Aorta (tissue), 5 donors: ENCODE measurements around the gene C1QTNF6. TPM values are rescaled to one million over a fixed set of nuclear protein-coding genes. Genes with fewer than 3 reads are reported as not detected.

Experiments used
- ATAC-seq: fragments of 200-7000 bp; cut with Tn5 transposase; one replicate; pipeline ENCODE4 v1.9.1; 2022; ENCODE audit warnings: moderate library complexity; ENCODE audit not compliant: low FRiP score
- DNase-seq, 2 donors: peaks; one replicate each; pipeline ENCODE4 v3.0.0-alpha.2; 2020
- H3K27ac ChIP-seq, 2 donors: one replicate each; pipeline ENCODE4 v1.5.1; 2013; ENCODE audit warnings: low read length in 2 of 2, mild to moderate bottlenecking in 2 of 2, moderate library complexity in 2 of 2, control low read depth in 1 of 2, inconsistent platforms in 1 of 2, low read depth in 1 of 2
- H3K27me3 ChIP-seq, 2 donors: one replicate each; pipeline ENCODE4 v1.6.1; 2013; ENCODE audit warnings: control low read depth in 1 of 2, low read length in 1 of 2, mild to moderate bottlenecking in 1 of 2, moderate library complexity in 1 of 2; ENCODE audit not compliant: insufficient read depth in 2 of 2, control insufficient read depth in 1 of 2
- H3K36me3 ChIP-seq, 2 donors: one replicate each; pipeline ENCODE4 v1.6.1; 2013; ENCODE audit warnings: control low read depth in 1 of 2, low read length in 1 of 2, mild to moderate bottlenecking in 1 of 2; ENCODE audit not compliant: insufficient read depth in 2 of 2, control insufficient read depth in 1 of 2
- H3K4me1 ChIP-seq, 2 donors: one replicate each; pipeline ENCODE4 v1.6.1; 2013; ENCODE audit warnings: low read length in 2 of 2, control low read depth in 1 of 2, mild to moderate bottlenecking in 1 of 2, moderate library complexity in 1 of 2; ENCODE audit not compliant: insufficient read depth in 2 of 2, control insufficient read depth in 1 of 2
- H3K4me3 ChIP-seq, 2 donors: one replicate each; pipeline ENCODE4 v1.5.1; 2013; ENCODE audit warnings: low read length in 2 of 2, control low read depth in 1 of 2, mild to moderate bottlenecking in 1 of 2
- H3K9me3 ChIP-seq: one replicate; pipeline ENCODE4 v1.6.1; 2013; ENCODE audit warnings: mild to moderate bottlenecking, low read length; ENCODE audit not compliant: control insufficient read depth
- WGBS, 2 donors: extraction: QIAGEN DNeasy Blood & Tissue Kit; methylation state at CpG; one replicate each; pipeline ENCODE4 v1.1.7; 2013; 5-methylcytosine and 5-hydroxymethylcytosine counted together
- intact Hi-C, 2 donors: fragments of 100-400 bp; cut with DNase I; formaldehyde crosslinking; loops; one replicate each; pipeline versions ENCODE4 v1.14.2 to v1.15.0; 2022
- polyA plus RNA-seq, 2 donors: library from polyadenylated mRNA; stranded (reverse); fragments of 200-250 nt; gene quantifications; one replicate each; pipeline ENCODE4 v1.2.3, GENCODE V29; 2013
- total RNA-seq, 2 donors: library from RNA; stranded (reverse); fragmentation: NEBNext Ultra II Directional; extraction: Animal tissue kit (Norgen Biotek cat#: 25700); gene quantifications; one replicate each; pipeline ENCODE4 v1.2.1, GENCODE V29; 2021
- donor health status: healthy with polysubstance abuse.
- donor health status: Bipolar disorder and iron deficiency.
- donor health status: DM: no; HTN: no; CAD: no.
- donor health status: DM: no; HTN: no; CAD: no.
- donor health status: DM: yes; HTN: yes; CAD: no.

The C1QTNF6 gene
- total and polyA plus RNA-seq, 4 donors: 2.4 to 11.9 (median 5.1) TPM

DNA sequence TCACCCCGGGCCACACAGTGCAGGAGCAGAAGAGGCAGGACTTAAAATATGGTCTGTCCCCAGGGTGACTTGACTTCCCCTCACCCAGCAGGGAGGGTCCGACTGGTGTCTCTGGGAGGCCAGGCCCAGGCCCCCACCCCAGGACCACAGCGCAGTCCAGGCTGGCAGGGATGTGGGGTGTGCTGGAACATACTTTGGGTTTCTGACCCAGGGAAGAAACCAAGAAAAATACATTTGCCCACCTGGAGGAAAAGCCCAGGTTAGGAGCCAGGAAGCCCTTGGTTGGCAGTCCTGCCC is 5.2 kb downstream of the C1QTNF6 start:
- Histone ChIP-seq H3K27ac (no peak overlapping the region), H3K4me1 (no peaks in the 10 kb centered on the region), H3K27me3 (no peaks in the 10 kb centered on the region), H3K36me3 (no peaks in the 10 kb centered on the region), H3K4me3 (no peak overlapping the region), H3K9me3 (no peaks in the 10 kb centered on the region)
- ATAC-seq (no peak), DNase-seq (peak; percentile 18 to 54)
- intact Hi-C loops: no loop called here
- WGBS, 2 donors: 88 to 95% methylated on average over 3 of the region's 3 CpGs

DNA sequence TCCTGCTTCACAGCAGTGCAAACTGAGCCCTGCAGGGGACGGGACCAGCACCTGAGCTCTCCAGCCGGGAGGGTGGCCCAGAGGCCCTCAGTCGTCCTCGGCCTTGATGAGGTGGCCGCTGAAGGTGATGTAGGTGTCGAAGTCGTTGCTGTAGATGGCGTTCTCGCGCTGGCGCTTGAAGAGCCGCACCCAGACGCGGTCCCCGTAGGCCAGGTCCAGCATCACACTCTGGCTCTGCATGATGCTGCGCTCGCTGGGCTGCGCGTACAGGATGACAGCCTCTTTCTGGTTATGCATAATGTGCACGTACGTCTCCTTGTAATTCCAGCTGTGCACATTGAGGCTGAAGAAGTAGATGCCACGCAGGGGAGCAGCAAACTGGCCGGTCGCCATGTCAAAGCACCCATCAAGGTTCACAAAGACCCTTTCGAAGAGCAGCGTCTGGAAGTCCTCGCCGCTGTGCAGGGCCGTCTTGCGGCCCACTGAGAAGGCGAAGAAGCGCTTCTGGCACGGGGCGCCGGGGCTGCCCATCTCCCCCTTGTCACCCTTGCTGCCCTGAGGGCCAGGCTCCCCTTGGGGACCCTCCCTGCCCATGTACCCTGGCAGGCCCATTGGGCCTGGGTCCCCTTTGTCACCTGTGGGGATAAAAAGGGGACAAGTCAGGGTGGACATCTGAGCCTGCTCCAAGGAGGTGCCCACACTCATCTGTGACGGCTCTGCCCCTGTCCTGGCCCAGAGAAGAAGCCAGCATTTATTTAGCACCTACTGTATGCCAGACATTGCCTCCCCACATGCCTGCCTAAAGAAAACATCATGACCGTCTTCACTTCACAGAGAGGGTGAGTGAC is 5.7 kb downstream of the C1QTNF6 start:
- 83 to 92% methylated on average over 37 of the region's 37 CpGs for WGBS, 2 donors
- DNase-seq: peak; percentile 42 to 53
- no peak overlapping the region for H3K27ac ChIP-seq
- no peaks in the 10 kb centered on the region for H3K36me3 ChIP-seq
- H3K27me3 ChIP-seq: no peaks in the 10 kb centered on the region
- H3K4me1 ChIP-seq: no peaks in the 10 kb centered on the region
- H3K4me3 ChIP-seq: no peak overlapping the region
- intact Hi-C loops: no loop called here
- H3K9me3 ChIP-seq: no peaks in the 10 kb centered on the region
- no peak for ATAC-seq

DNA sequence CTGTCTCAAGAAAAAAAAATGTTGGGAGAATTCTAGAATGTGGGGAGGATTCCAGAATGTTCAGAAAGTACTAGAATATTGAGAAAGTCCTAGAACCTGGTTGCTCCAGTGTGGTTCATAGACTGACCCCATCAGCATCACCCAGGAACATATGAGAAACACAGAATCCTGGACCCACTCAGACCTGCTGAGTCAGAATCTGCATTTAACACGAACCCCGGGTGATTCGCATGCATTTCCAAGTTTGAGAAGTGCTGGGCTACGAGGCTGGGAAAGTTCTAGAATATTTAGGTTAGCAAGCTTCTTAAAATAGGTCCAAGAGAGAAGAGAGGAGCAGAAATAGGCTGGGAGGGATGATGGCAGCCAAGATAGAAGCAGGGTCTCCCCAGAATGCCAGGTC is 6.4 kb downstream of the C1QTNF6 start:
- no peak for ATAC-seq

DNA sequence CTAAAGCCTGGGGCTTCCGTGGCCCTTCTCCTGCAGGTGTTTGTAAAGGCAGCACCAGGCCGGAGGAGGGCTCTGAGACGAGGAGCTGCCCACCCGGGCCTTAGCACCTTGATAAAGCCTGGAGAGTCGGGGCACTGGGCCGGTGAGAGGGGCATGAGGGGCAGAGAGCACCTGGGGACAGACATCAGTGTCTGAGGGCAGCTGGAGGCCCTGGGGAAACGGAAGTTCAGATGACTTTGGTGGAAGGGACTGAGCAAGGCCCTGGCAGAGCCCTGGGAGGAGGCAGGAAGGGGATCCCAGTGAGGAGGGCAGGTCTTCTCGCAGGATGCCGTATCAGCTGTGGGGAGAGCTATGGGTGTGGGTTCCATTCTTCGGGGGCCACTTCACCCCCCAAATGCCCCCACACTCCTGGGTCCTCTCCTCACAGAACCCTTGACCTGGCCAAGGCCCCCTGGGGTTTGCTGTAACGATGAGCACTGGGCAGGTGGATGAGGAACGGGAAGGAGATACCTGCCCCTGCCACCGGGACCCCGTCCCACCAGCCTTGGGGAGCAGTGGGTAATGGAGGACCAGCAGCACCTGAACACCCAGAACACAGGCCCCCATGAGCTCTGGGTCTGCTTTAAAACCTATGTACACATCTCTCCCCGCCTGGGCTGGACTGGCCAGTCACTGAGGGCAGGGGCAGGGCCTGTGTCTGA is 7.4 kb downstream of the C1QTNF6 start:
- no peak overlapping the region for H3K4me3 ChIP-seq
- no peaks in the 10 kb centered on the region for H3K36me3 ChIP-seq
- intact Hi-C loops: no loop called here
- ATAC-seq (no peak), DNase-seq (peak; percentile 42 to 70)
- no peak overlapping the region for H3K27ac ChIP-seq
- 93 to 94% methylated on average over 15 of the region's 15 CpGs for WGBS, 2 donors
- no peaks in the 10 kb centered on the region for H3K4me1 ChIP-seq
- H3K27me3 ChIP-seq: no peaks in the 10 kb centered on the region
- H3K9me3 ChIP-seq: no peaks in the 10 kb centered on the region

More for the DNA sequence above, 6.4 kb downstream of the C1QTNF6 start:
- H3K4me1 ChIP-seq: no peaks in the 10 kb centered on the region
- 59 to 78% methylated on average over 4 of the region's 4 CpGs for WGBS, 2 donors
- no peaks in the 10 kb centered on the region for H3K27me3 ChIP-seq
- no peak overlapping the region for H3K4me3 ChIP-seq
- no peak for DNase-seq
- H3K27ac ChIP-seq: no peak overlapping the region
- H3K36me3 ChIP-seq: no peaks in the 10 kb centered on the region
- no peaks in the 10 kb centered on the region for H3K9me3 ChIP-seq
- intact Hi-C loops: no loop called here

DNA sequence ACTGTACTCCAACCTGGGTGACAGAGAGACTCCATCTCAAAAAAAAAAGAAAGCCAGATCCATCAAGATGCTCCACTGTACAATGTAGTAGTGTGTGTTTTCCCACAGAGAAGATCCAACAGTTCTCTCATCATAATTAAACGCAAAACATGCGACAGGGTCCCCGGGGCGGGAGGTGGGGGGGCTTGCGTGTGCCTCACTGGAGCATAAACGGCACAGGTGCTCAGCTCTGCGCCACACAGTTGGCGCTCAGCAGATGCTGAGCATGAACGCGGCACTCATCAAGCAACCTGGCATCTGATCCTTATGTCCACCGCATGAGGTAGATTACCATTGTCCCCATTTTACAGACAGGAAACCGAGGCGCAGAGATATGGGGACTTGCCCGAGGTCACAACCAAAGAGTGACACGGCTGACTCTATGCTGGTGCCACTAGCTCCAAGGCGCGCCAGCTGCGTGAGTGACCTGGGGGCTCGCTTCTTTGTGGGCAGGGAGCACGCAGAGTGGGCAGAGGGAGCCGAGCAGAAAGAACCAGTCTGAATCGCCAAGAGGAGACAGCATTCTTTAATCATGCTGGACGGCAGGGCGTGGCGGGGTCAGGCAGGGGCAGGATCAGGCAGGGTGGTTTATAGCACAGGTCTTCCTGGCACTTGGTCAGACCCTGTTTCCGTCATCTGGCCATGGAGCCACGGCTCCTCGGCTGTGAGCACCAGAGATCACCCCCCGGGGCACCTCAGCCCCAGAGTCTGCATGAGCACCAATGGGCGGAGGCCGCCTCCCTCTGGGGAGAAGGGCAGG is 8.2 kb downstream of the C1QTNF6 start:
- Histone ChIP-seq H3K36me3 (no peaks in the 10 kb centered on the region), H3K27me3 (no peaks in the 10 kb centered on the region), H3K4me3 (no peak overlapping the region), H3K9me3 (no peaks in the 10 kb centered on the region), H3K4me1 (no peaks in the 10 kb centered on the region), H3K27ac (no peak overlapping the region)
- 90 to 96% methylated on average over 31 of the region's 31 CpGs for WGBS, 2 donors
- ATAC-seq: no peak
- intact Hi-C loops: no loop called here
- peak; percentile 43 to 59 for DNase-seq

DNA sequence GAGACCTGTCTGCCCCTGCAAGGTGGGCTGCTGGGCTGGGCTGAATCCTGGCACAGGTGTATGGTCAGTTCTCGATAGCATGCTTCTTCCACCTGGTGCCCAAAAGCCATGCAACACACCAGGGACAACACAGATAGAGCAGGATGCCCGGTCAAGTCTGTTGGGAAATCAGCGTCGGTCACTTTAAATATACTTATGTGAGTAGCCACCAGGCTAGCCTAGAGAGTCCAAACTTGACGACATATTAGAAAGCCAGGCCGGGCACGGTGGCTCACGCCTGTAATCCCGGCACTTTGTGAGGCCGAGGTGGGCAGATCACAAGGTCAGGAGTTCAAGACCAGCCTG is 8.9 kb downstream of the C1QTNF6 start:
- intact Hi-C loops: no loop called here
- Histone ChIP-seq H3K36me3 (no peaks in the 10 kb centered on the region), H3K4me1 (no peaks in the 10 kb centered on the region), H3K9me3 (no peaks in the 10 kb centered on the region), H3K4me3 (no peak overlapping the region), H3K27me3 (no peaks in the 10 kb centered on the region), H3K27ac (no peak overlapping the region)
- ATAC-seq (no peak), DNase-seq (peak in 1 of 2 donors; percentile 46)
- WGBS, 2 donors: 96% methylated on average over 10 of the region's 10 CpGs

DNA sequence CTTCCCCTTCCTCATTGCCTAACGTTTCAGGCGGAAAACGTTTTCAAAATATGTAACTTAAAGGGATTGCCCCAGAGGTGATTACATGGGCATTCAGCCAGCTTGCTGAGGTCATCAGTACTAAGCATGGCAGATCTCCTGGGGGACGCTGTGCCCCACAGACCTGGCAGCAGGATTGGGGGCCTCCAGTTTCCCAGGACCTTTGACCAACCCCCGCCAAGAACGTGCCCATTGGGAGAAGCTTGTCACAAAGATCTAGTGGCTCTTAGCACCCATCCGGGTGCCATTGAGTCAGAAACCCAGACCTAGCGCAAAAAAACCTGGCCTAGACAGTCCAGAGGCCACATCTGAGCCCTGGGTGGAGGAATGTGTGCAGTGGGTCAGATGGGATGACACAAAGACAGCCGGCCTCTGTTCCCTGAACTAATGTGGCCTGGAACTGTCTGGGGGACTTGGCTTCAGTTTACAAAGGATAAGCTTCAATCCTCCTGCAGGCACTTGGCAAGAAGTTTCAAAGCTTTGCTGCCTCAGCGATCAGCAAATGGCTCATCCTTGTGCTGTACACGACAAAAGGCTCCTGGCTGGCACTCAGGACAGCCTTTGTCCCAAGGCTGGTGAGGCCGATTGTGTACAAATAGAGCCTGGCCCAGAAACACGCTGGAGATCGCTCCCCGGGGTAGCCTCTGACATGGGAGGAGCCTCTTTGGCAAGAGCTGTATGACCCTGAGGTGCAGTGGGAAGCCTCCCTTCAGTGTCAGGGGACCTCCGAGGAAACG is 9.5 kb downstream of the C1QTNF6 start:
- peak; percentile 44 to 71 for DNase-seq
- Histone ChIP-seq H3K27ac (no peak overlapping the region), H3K4me1 (no peaks in the 10 kb centered on the region), H3K36me3 (no peaks in the 10 kb centered on the region), H3K9me3 (no peaks in the 10 kb centered on the region), H3K27me3 (no peaks in the 10 kb centered on the region), H3K4me3 (no peak overlapping the region)
- intact Hi-C loops: no loop called here
- ATAC-seq: no peak
- 68 to 78% methylated on average over 17 of the region's 17 CpGs for WGBS, 2 donors

DNA sequence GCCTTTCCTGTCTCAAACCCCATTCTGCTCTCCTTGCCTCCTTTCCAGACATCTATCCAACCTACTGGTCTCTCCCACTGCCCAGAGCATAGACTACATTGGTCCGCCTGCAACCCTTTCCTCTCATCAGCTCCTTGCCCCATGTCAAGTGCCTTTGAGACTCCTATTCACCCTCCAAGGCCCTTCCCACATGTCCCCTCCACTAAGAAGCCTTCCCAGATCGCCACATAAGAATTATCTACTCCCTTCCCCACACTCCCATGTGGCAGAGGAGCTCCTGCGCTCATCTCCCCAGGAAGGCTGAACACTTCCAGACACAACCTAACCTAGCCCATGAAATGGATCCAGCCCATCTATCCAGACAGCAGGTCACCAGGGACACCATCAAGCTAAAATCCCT is 10.3 kb downstream of the C1QTNF6 start:
- Histone ChIP-seq H3K4me3 (no peak overlapping the region), H3K4me1 (no peaks in the 10 kb centered on the region), H3K36me3 (no peaks in the 10 kb centered on the region), H3K27me3 (no peaks in the 10 kb centered on the region), H3K27ac (no peak overlapping the region), H3K9me3 (no peaks in the 10 kb centered on the region)
- DNase-seq: no peak
- intact Hi-C loops: no loop called here
- no peak for ATAC-seq
- WGBS, 2 donors: 96 to 97% methylated on average over 3 of the region's 3 CpGs
